ENCODE results near the gene SNX25. TPM values are rescaled to one million over a fixed set of nuclear protein-coding genes. Genes with fewer than 3 reads are reported as not detected.

SNX25 gene
- total and polyA plus RNA-seq, 2 experiments from 2014 or later = 6.9 to 25.0 TPM

DNA sequence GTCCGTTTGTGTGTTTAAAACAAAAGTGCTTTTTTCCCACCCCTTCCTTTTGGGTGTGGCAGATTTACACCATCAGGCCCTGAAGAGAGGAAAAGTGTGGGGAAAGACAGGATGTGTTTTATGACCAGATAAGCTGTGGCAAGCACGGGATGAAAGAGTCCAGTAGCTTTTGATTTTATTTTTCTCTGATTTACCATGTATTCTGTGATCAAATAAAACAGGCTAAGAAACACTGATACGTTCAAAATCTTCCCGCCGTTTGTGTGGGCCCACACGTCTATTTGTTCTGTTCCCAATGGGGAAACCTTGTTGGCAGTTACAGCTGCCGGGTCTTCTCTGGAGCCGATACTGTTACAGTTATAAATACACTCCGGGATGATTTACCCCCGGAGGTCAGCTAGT lies 175.5 kb downstream of the SNX25 start (continued):
- TF ChIP-seq, protein P1, sequence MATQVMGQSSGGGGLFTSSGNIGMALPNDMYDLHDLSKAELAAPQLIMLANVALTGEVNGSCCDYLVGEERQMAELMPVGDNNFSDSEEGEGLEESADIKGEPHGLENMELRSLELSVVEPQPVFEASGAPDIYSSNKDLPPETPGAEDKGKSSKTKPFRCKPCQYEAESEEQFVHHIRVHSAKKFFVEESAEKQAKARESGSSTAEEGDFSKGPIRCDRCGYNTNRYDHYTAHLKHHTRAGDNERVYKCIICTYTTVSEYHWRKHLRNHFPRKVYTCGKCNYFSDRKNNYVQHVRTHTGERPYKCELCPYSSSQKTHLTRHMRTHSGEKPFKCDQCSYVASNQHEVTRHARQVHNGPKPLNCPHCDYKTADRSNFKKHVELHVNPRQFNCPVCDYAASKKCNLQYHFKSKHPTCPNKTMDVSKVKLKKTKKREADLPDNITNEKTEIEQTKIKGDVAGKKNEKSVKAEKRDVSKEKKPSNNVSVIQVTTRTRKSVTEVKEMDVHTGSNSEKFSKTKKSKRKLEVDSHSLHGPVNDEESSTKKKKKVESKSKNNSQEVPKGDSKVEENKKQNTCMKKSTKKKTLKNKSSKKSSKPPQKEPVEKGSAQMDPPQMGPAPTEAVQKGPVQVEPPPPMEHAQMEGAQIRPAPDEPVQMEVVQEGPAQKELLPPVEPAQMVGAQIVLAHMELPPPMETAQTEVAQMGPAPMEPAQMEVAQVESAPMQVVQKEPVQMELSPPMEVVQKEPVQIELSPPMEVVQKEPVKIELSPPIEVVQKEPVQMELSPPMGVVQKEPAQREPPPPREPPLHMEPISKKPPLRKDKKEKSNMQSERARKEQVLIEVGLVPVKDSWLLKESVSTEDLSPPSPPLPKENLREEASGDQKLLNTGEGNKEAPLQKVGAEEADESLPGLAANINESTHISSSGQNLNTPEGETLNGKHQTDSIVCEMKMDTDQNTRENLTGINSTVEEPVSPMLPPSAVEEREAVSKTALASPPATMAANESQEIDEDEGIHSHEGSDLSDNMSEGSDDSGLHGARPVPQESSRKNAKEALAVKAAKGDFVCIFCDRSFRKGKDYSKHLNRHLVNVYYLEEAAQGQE (IDR thresholded peaks at IDR 0.05; ENCODE audit: unreplicated experiment) = no peak
- TF ChIP-seq ZNF114 (CRISPR knock-in tag; IDR thresholded peaks at IDR 0.05) = no peak
- TF ChIP-seq STAT1 (IDR thresholded peaks at IDR 0.05; ENCODE audit: unreplicated experiment) = no peak
- no peak for TF ChIP-seq ZNF331 (CRISPR knock-in tag; IDR thresholded peaks at IDR 0.05; ENCODE audit: low read depth)
- TF ChIP-seq POLR2AphosphoS5 (IDR thresholded peaks at IDR 0.05; ENCODE audit: low read depth) = no peak
- no peak for TF ChIP-seq NANOG (IDR thresholded peaks at IDR 0.05; ENCODE audit: borderline replicate concordance)
- no peak for TF ChIP-seq JUNB (IDR thresholded peaks at IDR 0.05; ENCODE audit: unreplicated experiment)
- TF ChIP-seq EZH2 (IDR thresholded peaks at IDR 0.05; ENCODE audit: low read depth, unreplicated experiment) = no peak
- no peak for TF ChIP-seq CREB1 (CRISPR knock-in tag; IDR thresholded peaks at IDR 0.05; ENCODE audit: low read depth)

DNA sequence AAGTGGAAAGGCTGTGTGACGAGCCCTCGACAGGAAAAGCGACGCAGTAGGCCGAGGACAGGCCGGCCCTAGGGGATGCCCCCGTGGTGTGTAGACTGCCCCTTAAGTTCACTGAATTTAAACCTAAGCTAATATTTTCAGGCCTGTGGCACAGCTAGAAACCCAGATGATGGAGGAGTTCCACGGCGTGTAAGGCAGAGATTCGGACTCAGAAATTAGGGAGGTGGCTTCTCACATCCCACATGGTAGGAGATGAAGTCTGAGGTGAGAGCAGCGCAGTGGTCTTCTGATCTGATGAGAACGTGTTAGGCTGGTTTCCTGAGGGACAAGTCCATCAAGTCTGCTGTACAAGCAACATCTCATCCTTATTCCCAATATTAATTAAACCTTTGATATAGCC lies 178.6 kb downstream of the SNX25 start:
- TF ChIP-seq POLR2AphosphoS5 (IDR thresholded peaks at IDR 0.05; ENCODE audit: low read depth) (no peak), STAT1 (IDR thresholded peaks at IDR 0.05; ENCODE audit: unreplicated experiment) (no peak), CREB1 (CRISPR knock-in tag; IDR thresholded peaks at IDR 0.05; ENCODE audit: low read depth) (no peak), EZH2 (IDR thresholded peaks at IDR 0.05; ENCODE audit: low read depth, unreplicated experiment) (no peak), ZNF331 (CRISPR knock-in tag; IDR thresholded peaks at IDR 0.05; ENCODE audit: low read depth) (no peak), JUNB (IDR thresholded peaks at IDR 0.05; ENCODE audit: unreplicated experiment) (no peak)
- TF ChIP-seq, protein P2, sequence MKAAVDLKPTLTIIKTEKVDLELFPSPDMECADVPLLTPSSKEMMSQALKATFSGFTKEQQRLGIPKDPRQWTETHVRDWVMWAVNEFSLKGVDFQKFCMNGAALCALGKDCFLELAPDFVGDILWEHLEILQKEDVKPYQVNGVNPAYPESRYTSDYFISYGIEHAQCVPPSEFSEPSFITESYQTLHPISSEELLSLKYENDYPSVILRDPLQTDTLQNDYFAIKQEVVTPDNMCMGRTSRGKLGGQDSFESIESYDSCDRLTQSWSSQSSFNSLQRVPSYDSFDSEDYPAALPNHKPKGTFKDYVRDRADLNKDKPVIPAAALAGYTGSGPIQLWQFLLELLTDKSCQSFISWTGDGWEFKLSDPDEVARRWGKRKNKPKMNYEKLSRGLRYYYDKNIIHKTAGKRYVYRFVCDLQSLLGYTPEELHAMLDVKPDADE (IDR thresholded peaks at IDR 0.05) = no peak
- no peaks in the 10 kb centered on the region for H3K36me3 ChIP-seq (ENCODE audit: insufficient read depth)
- no peak overlapping the region for H3K27ac Mint-ChIP-seq
- no peaks in the 10 kb centered on the region for H3K36me3 Mint-ChIP-seq (ENCODE audit: low read depth)
- 0 out of 3 replicates have a peak, but pooled peaks cover 2% of the 10 kb centered on the region for H3K4me1 Mint-ChIP-seq
- peaks cover 6% of the 10 kb centered on the region for H3K27me3 Mint-ChIP-seq (ENCODE audit: insufficient read depth, low read depth, poor library complexity)
- no peaks in the 10 kb centered on the region for H4K20me1 ChIP-seq (replicated peaks; ENCODE audit: insufficient read depth)
- no peak overlapping the region for H3K4me3 Mint-ChIP-seq
- no peaks in the 10 kb centered on the region for H3K4me1 ChIP-seq (ENCODE audit: insufficient read depth)
- peaks cover 3% of the 10 kb centered on the region; the same call in 1 of the 3 replicates for H3K9me3 Mint-ChIP-seq
- no peaks in the 10 kb centered on the region for H3K27me3 ChIP-seq (ENCODE audit: insufficient read depth)
- no peak overlapping the region for H3K4me3 ChIP-seq
- H3K79me2 ChIP-seq (replicated peaks; ENCODE audit: insufficient read depth) = no peaks in the 10 kb centered on the region
- DNase-seq (ENCODE audit: low spot score) (no peak), ATAC-seq (no peak)
- no peaks in the 10 kb centered on the region for H3F3A ChIP-seq (replicated peaks; ENCODE audit: low read depth)
- no peak overlapping the region for H3K4me2 ChIP-seq
- H3K27ac ChIP-seq (ENCODE audit: low read depth) = no peak overlapping the region
- H2AFZ ChIP-seq = no peak overlapping the region
- no peaks in the 10 kb centered on the region for H3K9me2 ChIP-seq (ENCODE audit: insufficient read depth)

All from GM23338 (cell line).